Uterus (tissue), 4 donors: ENCODE data around the gene FBXW12. TPM values are rescaled to one million over a fixed set of nuclear protein-coding genes. Genes with fewer than 3 reads are reported as not detected.

Experiments used
- DNase-seq, 2 donors: peaks; one replicate each; pipeline ENCODE4 v3.0.0-alpha.2; 2019 to 2020
- H3K27ac ChIP-seq, 2 donors: fragments of 200-600 bp; sonication (generic); 1 replicate in 1 of 2; 2 replicates in 1 of 2; pipeline ENCODE4 v1.5.1; 2016 to 2018
- H3K27me3 ChIP-seq, 2 donors: fragments of 200-600 bp; sonication (generic); one replicate each; pipeline ENCODE4 v1.5.1; 2018 to 2019; ENCODE audit warnings: control low read depth in 1 of 2
- H3K36me3 ChIP-seq, 2 donors: fragments of 200-600 bp; sonication (generic); one replicate each; pipeline ENCODE4 v1.5.1; 2019; ENCODE audit warnings: control low read depth in 1 of 2
- H3K4me1 ChIP-seq, 2 donors: fragments of 200-600 bp; sonication (generic); one replicate each; pipeline ENCODE4 v1.5.1; 2018 to 2019; ENCODE audit warnings: control low read depth in 1 of 2
- H3K4me3 ChIP-seq, 2 donors: fragments of 200-600 bp; sonication (generic); 1 replicate in 1 of 2; 2 replicates in 1 of 2; pipeline ENCODE4 v1.5.1; 2018 to 2019; ENCODE audit warnings: mild to moderate bottlenecking in 1 of 2
- H3K9me3 ChIP-seq, 2 donors: fragments of 200-600 bp; sonication (generic); one replicate each; pipeline ENCODE4 v1.5.1; 2019; ENCODE audit warnings: control low read depth in 1 of 2
- POLR2A ChIP-seq, 2 donors: fragments of 450-650 bp; IDR thresholded peaks; one replicate each; pipeline ENCODE4 v1.6.1; 2016; ENCODE audit warnings: antibody characterized with exemption in 2 of 2, mild to moderate bottlenecking in 1 of 2, moderate library complexity in 1 of 2
- intact Hi-C: fragments of 100-400 bp; cut with DNase I; formaldehyde crosslinking; loops from one replicate; pipeline ENCODE4 v1.15.1; 2023; ENCODE audit warnings: low total_unique reads
- total RNA-seq, 4 donors: library from RNA; depleted of rRNA in 3 of 4; stranded (reverse); fragments of >200 nt in 3 of 4; gene quantifications; one replicate each; pipeline versions ENCODE4 v1.1.0 to v1.2.4, GENCODE V29; 2014 to 2023
- TF ChIP-seq, protein P1 (sequence below), 4 experiments: fragments of 200-600 bp in 2 of 4; fragments of 450-650 bp in 2 of 4; sonication (generic) in 2 of 4; IDR thresholded peaks; one replicate each; pipeline ENCODE4 v1.5.1; 2016 to 2019; ENCODE audit warnings: antibody characterized with exemption in 4 of 4, mild to moderate bottlenecking in 2 of 4, moderate library complexity in 1 of 4
- donor health status: DM: yes; HTN: yes; CAD: no.

The FBXW12 gene
- total RNA-seq, 4 donors from 2014 or later, result 0.37 to 0.55 TPM; not detected in 2

DNA sequence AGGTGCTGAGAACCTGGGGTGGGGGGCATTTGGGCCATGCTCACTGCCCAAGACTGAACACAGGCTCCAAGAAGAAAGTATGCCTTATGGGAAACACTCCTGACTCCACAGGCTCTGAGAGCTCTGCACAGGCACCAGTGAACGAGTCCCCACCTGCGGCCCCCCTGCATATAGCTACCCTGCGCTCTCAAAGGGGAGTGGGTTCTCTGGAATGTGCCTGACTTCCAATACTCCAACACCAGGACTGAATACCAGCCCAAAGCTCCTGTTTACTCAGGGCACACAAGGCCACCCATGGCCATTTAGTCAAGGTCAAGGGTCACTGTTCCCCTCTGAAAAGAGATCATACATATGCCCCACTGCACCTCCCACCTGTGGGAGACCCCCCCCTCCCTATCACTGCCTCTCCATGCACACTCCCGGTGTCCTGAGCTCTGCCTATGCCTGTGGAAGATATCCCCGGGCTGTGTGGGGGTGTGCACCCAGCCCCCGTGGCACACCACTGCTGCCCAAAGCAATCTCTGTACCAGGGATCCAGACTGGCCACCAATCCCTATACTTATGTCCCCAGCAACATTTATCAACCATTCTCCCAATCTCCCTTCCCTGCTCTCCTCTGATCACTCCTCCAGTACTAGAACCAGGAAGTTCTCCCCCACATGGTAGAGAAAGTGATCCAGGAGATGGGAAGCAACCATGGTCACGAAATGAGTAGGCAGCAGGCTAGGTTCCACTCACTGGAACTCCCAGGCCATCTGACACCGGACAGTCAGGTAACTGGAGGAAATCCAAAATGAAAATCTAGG lies 59.4 kb downstream of the FBXW12 start:
- Histone ChIP-seq H3K4me1 (peaks cover 5 to 8% of the 10 kb centered on the region in 2 donors), H3K27me3 (no peaks in the 10 kb centered on the region)

DNA sequence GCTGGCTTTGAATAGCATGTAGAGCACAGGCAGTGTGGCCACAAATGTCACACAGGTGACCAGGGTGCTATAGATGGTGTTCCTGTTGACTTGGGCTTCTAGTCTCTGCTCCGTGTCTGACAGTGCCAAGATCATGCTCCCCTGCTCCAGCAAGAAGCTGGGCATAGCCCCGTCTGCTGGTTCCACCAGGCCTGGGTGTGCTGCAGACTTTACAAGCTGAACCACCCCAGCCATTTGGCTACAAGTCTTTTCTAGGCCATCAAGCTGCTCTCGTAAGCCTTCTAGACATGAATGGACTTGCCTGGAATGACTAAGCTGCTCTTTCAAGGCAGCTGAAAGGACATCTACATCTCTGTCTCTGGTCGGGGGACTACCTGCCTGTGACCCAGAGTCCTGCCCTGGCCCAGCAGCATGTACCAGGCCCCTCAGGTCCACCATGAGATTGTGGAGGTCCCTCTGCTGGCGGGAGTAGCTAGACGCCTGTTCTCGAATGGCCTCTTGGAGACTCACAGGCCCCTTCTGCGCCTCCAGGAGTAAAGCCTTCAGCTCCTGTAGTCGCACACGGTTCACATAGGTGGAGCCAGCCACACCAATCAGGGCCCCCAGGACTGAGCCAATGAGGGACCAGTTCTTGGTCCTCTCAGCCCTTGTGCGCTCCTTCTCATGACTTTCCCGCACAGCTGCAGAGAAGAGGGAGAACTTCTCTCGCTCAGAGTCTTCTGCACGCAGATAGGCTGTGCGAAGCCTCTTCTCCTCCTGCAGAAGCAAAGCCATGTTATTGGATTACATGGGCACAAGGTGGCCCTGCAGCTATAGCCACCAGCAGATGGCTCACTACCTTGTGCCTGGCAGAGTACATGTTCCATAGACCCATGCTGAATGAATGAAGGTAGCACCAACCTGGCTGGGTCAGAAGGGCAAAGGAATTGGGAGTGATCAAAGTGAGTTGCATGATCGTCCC lies 60.7 kb downstream of the FBXW12 start:
- Histone ChIP-seq H3K4me3 (no peak overlapping the region), H3K27ac (peak overlapping the region in 1 of 2 donors; percentile 5), H3K4me1 (peaks cover 3 to 5% of the 10 kb centered on the region in 2 donors), H3K27me3 (no peaks in the 10 kb centered on the region), H3K9me3 (no peaks in the 10 kb centered on the region), H3K36me3 (no peaks in the 10 kb centered on the region)
- DNase-seq, result peak in 1 of 2 donors; percentile 12
- TF ChIP-seq, protein P1, sequence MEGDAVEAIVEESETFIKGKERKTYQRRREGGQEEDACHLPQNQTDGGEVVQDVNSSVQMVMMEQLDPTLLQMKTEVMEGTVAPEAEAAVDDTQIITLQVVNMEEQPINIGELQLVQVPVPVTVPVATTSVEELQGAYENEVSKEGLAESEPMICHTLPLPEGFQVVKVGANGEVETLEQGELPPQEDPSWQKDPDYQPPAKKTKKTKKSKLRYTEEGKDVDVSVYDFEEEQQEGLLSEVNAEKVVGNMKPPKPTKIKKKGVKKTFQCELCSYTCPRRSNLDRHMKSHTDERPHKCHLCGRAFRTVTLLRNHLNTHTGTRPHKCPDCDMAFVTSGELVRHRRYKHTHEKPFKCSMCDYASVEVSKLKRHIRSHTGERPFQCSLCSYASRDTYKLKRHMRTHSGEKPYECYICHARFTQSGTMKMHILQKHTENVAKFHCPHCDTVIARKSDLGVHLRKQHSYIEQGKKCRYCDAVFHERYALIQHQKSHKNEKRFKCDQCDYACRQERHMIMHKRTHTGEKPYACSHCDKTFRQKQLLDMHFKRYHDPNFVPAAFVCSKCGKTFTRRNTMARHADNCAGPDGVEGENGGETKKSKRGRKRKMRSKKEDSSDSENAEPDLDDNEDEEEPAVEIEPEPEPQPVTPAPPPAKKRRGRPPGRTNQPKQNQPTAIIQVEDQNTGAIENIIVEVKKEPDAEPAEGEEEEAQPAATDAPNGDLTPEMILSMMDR (IDR thresholded peaks at IDR 0.05), result no peak
- TF ChIP-seq POLR2A (IDR thresholded peaks at IDR 0.05), result no peak
- intact Hi-C loops, result no loop called here

More for the DNA sequence above, 59.4 kb downstream of the FBXW12 start:
- intact Hi-C loops, result no loop called here
- H3K27ac ChIP-seq, result peak overlapping the region; percentile 91 to 97
- no peak for DNase-seq
- H3K36me3 ChIP-seq, result no peaks in the 10 kb centered on the region
- H3K9me3 ChIP-seq, result no peaks in the 10 kb centered on the region
- TF ChIP-seq, protein P1 (IDR thresholded peaks at IDR 0.05), result no peak
- TF ChIP-seq POLR2A (IDR thresholded peaks at IDR 0.05), result no peak
- no peak overlapping the region for H3K4me3 ChIP-seq

DNA sequence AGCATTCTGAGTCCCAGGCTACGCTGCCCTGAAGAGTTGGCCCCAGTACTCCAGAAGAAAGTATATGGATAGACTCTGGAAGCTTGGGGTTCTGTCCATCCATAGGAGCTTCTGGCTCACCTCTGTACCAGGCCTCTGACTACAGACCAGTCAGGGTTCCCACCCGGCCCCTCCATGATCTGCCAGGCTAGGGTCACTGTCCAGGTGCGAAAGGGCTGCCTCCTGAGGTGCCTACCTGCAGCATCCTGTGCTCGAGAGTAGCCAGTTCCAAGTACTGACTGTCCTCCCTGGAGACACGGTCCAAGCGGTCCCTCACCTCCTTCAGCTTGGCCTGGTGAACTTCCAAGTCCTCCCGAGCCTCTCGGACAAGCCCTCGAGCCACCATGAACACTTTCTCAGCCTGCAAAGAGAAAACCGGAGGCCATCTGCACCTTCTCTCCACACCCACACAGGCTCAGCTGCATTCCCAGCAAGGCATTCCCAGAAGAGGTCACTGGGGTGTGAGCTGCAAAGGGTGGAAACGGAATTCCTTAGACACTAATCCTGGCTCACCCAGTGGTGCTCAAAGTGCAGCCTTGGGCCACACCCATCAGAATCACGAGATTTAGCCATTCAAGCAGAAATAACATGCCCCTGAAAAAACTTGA lies 61.6 kb downstream of the FBXW12 start:
- intact Hi-C loops, result no loop called here
- Histone ChIP-seq H3K4me3 (no peak overlapping the region), H3K27me3 (no peaks in the 10 kb centered on the region), H3K9me3 (no peaks in the 10 kb centered on the region), H3K4me1 (peaks cover 0 to 5% of the 10 kb centered on the region in 2 donors), H3K27ac (peak overlapping the region; percentile 28 to 58), H3K36me3 (no peaks in the 10 kb centered on the region)
- peak in 1 of 2 donors; percentile 28 for DNase-seq
- TF ChIP-seq, protein P1 (IDR thresholded peaks at IDR 0.05), result no peak

DNA sequence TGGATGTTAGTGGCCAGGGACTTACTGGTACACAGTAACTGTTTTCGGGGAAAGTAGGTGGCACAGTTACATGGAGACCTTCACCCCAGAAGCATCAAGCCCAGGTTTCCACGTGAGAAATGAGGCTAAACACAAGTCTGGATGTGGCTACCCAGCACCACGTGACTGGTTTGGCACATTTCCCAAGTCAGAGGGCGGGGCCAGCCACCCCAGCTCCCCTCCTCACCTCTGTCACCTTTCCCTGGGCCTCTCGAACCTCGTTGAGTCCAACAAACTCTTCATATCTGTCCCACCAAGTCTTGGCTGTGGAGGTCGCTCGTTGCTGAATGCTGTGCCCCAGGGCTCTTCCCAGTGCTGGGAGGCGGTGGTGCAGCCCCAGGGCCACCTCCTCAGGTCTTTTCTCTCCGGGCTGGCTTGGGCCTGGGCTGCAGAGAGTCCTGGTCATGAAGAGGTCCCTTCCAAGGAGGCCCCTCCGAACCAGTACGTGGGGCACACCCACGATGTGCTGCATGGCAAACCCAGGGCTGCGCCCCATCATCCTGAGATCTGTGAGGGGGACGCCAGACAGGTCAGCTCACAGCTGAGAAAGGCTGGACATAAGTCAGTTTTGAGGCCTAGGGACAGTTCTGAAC lies 62.7 kb downstream of the FBXW12 start:
- no peak for TF ChIP-seq POLR2A (IDR thresholded peaks at IDR 0.05)
- TF ChIP-seq, protein P1 (IDR thresholded peaks at IDR 0.05), result no peak
- intact Hi-C loops, result loop anchor here (5.0 kb wide), 1 partner anchor 37 kb away; no protein-coding TSS in a partner anchor
- no peaks in the 10 kb centered on the region for H3K36me3 ChIP-seq
- H3K4me1 ChIP-seq, result peaks cover 0 to 5% of the 10 kb centered on the region in 2 donors
- H3K27me3 ChIP-seq, result no peaks in the 10 kb centered on the region
- no peaks in the 10 kb centered on the region for H3K9me3 ChIP-seq
- DNase-seq, result peak in 1 of 2 donors; percentile 20
- H3K27ac ChIP-seq, result peak overlapping the region; percentile 58 to 63
- no peak overlapping the region for H3K4me3 ChIP-seq
